K562 (cell line): ENCODE data around the gene RMI1. TPM values are rescaled to one million over a fixed set of nuclear protein-coding genes. Genes with fewer than 3 reads are reported as not detected.
A peak's percentile ranks its signal among the peaks of the same experiment; 100 is the strongest.

Experiments used
- ARID3B ChIP-seq: fragments of 250-450 bp; sonication (Bioruptor Pico); IDR thresholded peaks from 2 replicates; pipeline ENCODE4 v1.4.0; 2020; ENCODE audit warnings: borderline replicate concordance
- BRD9 ChIP-seq: fragments of 450-650 bp; IDR thresholded peaks from 2 replicates; pipeline ENCODE4 v1.6.1; 2018; ENCODE audit warnings: low read depth; ENCODE audit not compliant: partially characterized antibody
- CTCF ChIP-seq, 3 experiments: IDR thresholded peaks in 2 of 3; conservative IDR thresholded peaks in 1 of 3; 2 replicates each; pipeline ENCODE4 v1.5.1; 2011 to 2012; ENCODE audit warnings: low read length in 3 of 3, mild to moderate bottlenecking in 3 of 3, control low read depth in 2 of 3, improper control_type of control experiment in 1 of 3, inconsistent platforms in 1 of 3, low read depth in 1 of 3, mixed read lengths in 1 of 3, moderate library complexity in 1 of 3; ENCODE audit not compliant: insufficient read depth in 2 of 3
- FOXK1 ChIP-seq: sonication (generic); formaldehyde crosslinking; IDR thresholded peaks from 2 replicates; pipeline ENCODE4 v1.8.0; 2022; ENCODE audit warnings: missing genetic modification reagents, mild to moderate bottlenecking, borderline replicate concordance
- NRF1 ChIP-seq, 2 experiments: fragments of 450-650 bp; IDR thresholded peaks in 1 of 2; conservative IDR thresholded peaks in 1 of 2; 2 replicates each; pipeline ENCODE4 v1.6.1; 2014; ENCODE audit warnings: mild to moderate bottlenecking in 2 of 2
- PCBP1 ChIP-seq: fragments of 200-400 bp; formaldehyde crosslinking; IDR thresholded peaks from 2 replicates; pipeline ENCODE4 v1.6.1; 2018; ENCODE audit warnings: mild to moderate bottlenecking, low read depth, low read length; ENCODE audit not compliant: poor library complexity, severe bottlenecking
- POLR2G ChIP-seq: fragments of 200-400 bp; formaldehyde crosslinking; IDR thresholded peaks from 2 replicates; pipeline ENCODE4 v1.6.1; 2017; ENCODE audit warnings: low read depth, mild to moderate bottlenecking, antibody characterized with exemption, low read length, moderate library complexity
- SAP30 ChIP-seq: fragments of 200-600 bp; sonication (generic); IDR thresholded peaks from 2 replicates; pipeline ENCODE4 v1.6.1; 2012; ENCODE audit warnings: borderline replicate concordance, low read depth, mild to moderate bottlenecking, moderate library complexity, low read length, control low read depth, inconsistent platforms; ENCODE audit not compliant: insufficient read depth, poor library complexity, severe bottlenecking
- SNRNP70 ChIP-seq: fragments of 200-400 bp; formaldehyde crosslinking; optimal IDR thresholded peaks from 2 replicates; pipeline ENCODE3; 2017; ENCODE audit warnings: low read depth, low read length
- ZNF707 ChIP-seq: fragments of 250-450 bp; sonication (Bioruptor Pico); conservative IDR thresholded peaks from 2 replicates; pipeline ENCODE4 v1.8.0; 2022; ENCODE audit warnings: inconsistent platforms, mild to moderate bottlenecking, moderate library complexity
- ZNF740 ChIP-seq, 3 experiments: fragments of 200-800 bp in 1 of 3; sonication (Bioruptor generic) in 1 of 3; sonication (generic) in 1 of 3; formaldehyde crosslinking in 1 of 3; IDR thresholded peaks; 2 replicates each; pipeline versions ENCODE4 v1.6.1 to v1.8.0; 2016 to 2022; ENCODE audit warnings: mild to moderate bottlenecking in 2 of 3, missing compliant biosample characterization in 2 of 3, missing genetic modification characterization in 2 of 3, missing genetic modification reagents in 1 of 3
- ZNF785 ChIP-seq: fragments of 250-450 bp; sonication (Bioruptor Pico); IDR thresholded peaks from 2 replicates; pipeline ENCODE4 v1.4.0; 2020; ENCODE audit warnings: mild to moderate bottlenecking
- ZNF79 ChIP-seq: fragments of 250-450 bp; sonication (Bioruptor Pico); IDR thresholded peaks from 2 replicates; pipeline ENCODE4 v1.4.0; 2020; ENCODE audit warnings: low read depth, mild to moderate bottlenecking, moderate library complexity
- polyA plus RNA-seq, 8 experiments: library from polyadenylated mRNA; depleted of rRNA in 4 of 8; stranded (reverse) in 5 of 8; unstranded in 3 of 8; fragments of >200 nt; fragmentation: Nextera tagmentation in 2 of 8; fragmentation: Illumina TruSeq in 1 of 8; extraction: Ambion mirVana in 2 of 8; extraction: Trizol in 1 of 8; gene quantifications; 2 replicates each; pipeline versions ENCODE4 v1.2.1 to v1.2.3, GENCODE V29; 2011 to 2014; ENCODE audit warnings: inconsistent platforms in 1 of 8, missing spikeins in 1 of 8
- total RNA-seq, 7 experiments: library from RNA; depleted of rRNA in 6 of 7; stranded (reverse); fragments of >200 nt in 6 of 7; fragmentation: Illumina TruSeq in 2 of 7; extraction: Trizol in 2 of 7; gene quantifications; 2 replicates each; pipeline versions ENCODE4 v1.2.1 to v1.2.3, GENCODE V29; 2011 to 2021; ENCODE audit warnings: low replicate concordance in 1 of 7
- TF ChIP-seq, protein P1 (sequence below): fragments of 450-650 bp; IDR thresholded peaks from 2 replicates; pipeline ENCODE4 v1.6.1; 2016
- TF ChIP-seq, protein P2 (sequence below): conservative IDR thresholded peaks from 2 replicates; pipeline ENCODE4 v1.6.1; 2011; ENCODE audit warnings: low read depth, mild to moderate bottlenecking, low read length; ENCODE audit not compliant: control insufficient read depth
- TF ChIP-seq, protein P3 (sequence below), 2 experiments: fragments of 450-650 bp in 1 of 2; sonication (generic) in 1 of 2; formaldehyde crosslinking in 1 of 2; IDR thresholded peaks in 1 of 2; conservative IDR thresholded peaks in 1 of 2; 2 replicates each; pipeline versions ENCODE4 v1.6.1 to v1.8.1; 2016 to 2023; ENCODE audit warnings: mild to moderate bottlenecking in 2 of 2, moderate library complexity in 2 of 2, inconsistent platforms in 1 of 2, missing genetic modification reagents in 1 of 2

Gene RMI1
- total and polyA plus RNA-seq, 9 of the 15 experiments (the other 6 are each of a cell fraction or from before 2014, with no cell fraction given): 3.0 to 17.4 (median 10.6) TPM

DNA sequence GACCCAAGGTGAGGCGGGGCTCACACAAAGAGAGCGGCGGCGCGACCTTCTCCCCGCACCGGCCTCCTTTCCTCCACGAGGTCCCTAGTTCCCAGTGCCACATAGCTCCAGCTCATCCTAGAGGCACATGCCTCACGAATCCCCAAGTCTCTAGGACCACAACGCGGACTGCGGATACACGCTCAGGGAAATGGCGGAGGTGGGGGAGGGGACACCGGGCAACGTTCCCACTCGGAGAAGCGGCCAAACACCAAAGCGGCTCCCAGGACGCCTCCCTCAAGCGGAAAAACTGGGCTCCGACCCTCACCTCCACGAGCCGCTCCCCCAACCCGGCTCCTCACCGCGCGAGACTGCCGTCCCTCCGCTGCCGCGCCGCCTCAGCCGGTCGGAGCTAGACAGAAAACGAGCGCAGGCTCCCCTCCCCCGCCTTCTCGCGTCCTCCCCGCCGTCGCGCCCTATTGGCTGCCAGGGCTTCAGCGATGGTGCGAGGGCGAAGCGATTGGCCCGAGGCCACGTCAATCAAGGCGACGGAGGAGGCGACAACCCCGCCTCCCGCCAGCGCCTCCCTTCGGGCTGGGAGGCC lies 702 bp upstream of the RMI1 start, which contains the start of gene HNRNPK (continued):
- peak; percentile 22 for TF ChIP-seq SAP30
- TF ChIP-seq, protein P1, sequence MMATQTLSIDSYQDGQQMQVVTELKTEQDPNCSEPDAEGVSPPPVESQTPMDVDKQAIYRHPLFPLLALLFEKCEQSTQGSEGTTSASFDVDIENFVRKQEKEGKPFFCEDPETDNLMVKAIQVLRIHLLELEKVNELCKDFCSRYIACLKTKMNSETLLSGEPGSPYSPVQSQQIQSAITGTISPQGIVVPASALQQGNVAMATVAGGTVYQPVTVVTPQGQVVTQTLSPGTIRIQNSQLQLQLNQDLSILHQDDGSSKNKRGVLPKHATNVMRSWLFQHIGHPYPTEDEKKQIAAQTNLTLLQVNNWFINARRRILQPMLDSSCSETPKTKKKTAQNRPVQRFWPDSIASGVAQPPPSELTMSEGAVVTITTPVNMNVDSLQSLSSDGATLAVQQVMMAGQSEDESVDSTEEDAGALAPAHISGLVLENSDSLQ: peak; percentile 99
- TF ChIP-seq CTCF (IDR thresholded peaks at IDR 0.05 in 2 of 3, conservative IDR thresholded peaks at IDR 0.05 in 1 of 3; ENCODE audit: insufficient read depth in 2 of 3, low read depth in 1 of 3, low read length in 3 of 3): no peak; a peak in 2 of 6 replicates
- peak; percentile 60 for TF ChIP-seq BRD9
- TF ChIP-seq, protein P2, sequence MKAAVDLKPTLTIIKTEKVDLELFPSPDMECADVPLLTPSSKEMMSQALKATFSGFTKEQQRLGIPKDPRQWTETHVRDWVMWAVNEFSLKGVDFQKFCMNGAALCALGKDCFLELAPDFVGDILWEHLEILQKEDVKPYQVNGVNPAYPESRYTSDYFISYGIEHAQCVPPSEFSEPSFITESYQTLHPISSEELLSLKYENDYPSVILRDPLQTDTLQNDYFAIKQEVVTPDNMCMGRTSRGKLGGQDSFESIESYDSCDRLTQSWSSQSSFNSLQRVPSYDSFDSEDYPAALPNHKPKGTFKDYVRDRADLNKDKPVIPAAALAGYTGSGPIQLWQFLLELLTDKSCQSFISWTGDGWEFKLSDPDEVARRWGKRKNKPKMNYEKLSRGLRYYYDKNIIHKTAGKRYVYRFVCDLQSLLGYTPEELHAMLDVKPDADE: peak; percentile 15; the same call in 1 of the 2 replicates
- no peak for TF ChIP-seq PCBP1
- no peak for TF ChIP-seq SNRNP70
- no peak for TF ChIP-seq ZNF785
- TF ChIP-seq ARID3B: no peak
- no peak for TF ChIP-seq ZNF707
- TF ChIP-seq FOXK1: no peak
- TF ChIP-seq ZNF79 (CRISPR knock-in tag): no peak
- TF ChIP-seq, protein P3, sequence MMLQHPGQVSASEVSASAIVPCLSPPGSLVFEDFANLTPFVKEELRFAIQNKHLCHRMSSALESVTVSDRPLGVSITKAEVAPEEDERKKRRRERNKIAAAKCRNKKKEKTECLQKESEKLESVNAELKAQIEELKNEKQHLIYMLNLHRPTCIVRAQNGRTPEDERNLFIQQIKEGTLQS (IDR thresholded peaks at IDR 0.05): no peak
- TF ChIP-seq, protein P3 (CRISPR knock-in tag; conservative IDR thresholded peaks at IDR 0.05): no peak
- TF ChIP-seq ZNF740 (CRISPR knock-in tag; IDR thresholded peaks at IDR 0.05): no peak
- TF ChIP-seq ZNF740 (tag; IDR thresholded peaks at IDR 0.05): no peak; a peak in 1 of 4 replicates
- TF ChIP-seq NRF1 (conservative IDR thresholded peaks at IDR 0.05 in 1 of 2, IDR thresholded peaks at IDR 0.05 in 1 of 2): peak; percentile 49 to 59; a peak in 2 of 4 replicates
- peak; percentile 85 for TF ChIP-seq POLR2G
